NT2/D1 (cell line): ENCODE data around the gene ZSWIM3.

Source experiments
- SUZ12 ChIP-seq: IDR thresholded peaks from 2 replicates; pipeline ENCODE4 v1.6.1; 2011; ENCODE audit not compliant: insufficient read length, insufficient read depth; ENCODE audit errors: extremely low read depth
- ZNF274 ChIP-seq: IDR thresholded peaks from 2 replicates; pipeline ENCODE4 v1.6.1; 2011; ENCODE audit warnings: mild to moderate bottlenecking, low read depth, low read length

- TF ChIP-seq SUZ12: no peak
- no peak for TF ChIP-seq ZNF274
These were observed 4.0 kb downstream of the ZSWIM3 start for GRCh38 chr20:45861221-45862075.
